GM18909 (cell line): Measurements from ENCODE around the gene EEF1AKMT3.

Experiments used
- ATAC-seq: cut with Tn5 transposase; IDR thresholded peaks from one replicate; pipeline ENCODE4 v1.9.1; 2021; ENCODE audit warnings: mild to moderate bottlenecking; ENCODE audit not compliant: unreplicated experiment, poor library complexity

The EEF1AKMT3 gene

GRCh38 chr12:57772429-57773322, at the start of gene EEF1AKMT3:
Gene EEF1AKMT3 (plus strand): TSS chr12:57772614. CDS start chr12:57772725, 111 bp downstream.
- peak; percentile 17 for ATAC-seq

GRCh38 chr12:57722716-57723629, 49.4 kb upstream of the EEF1AKMT3 start:
- no peak for ATAC-seq

GRCh38 chr12:57723630-57723962, 48.8 kb upstream of the EEF1AKMT3 start:
- no peak for ATAC-seq

- ATAC-seq = no peak
Measured at GRCh38 chr12:57724003-57724935, 48.1 kb upstream of the EEF1AKMT3 start.

GRCh38 chr12:57724936-57725740, 47.3 kb upstream of the EEF1AKMT3 start:
- ATAC-seq = no peak

- ATAC-seq = no peak
Measured at GRCh38 chr12:57725851-57726150, 46.6 kb upstream of the EEF1AKMT3 start.

- no peak for ATAC-seq
Measured at GRCh38 chr12:57726151-57726883, 46.1 kb upstream of the EEF1AKMT3 start.

GRCh38 chr12:57726884-57727757, 45.3 kb upstream of the EEF1AKMT3 start:
- no peak for ATAC-seq

GRCh38 chr12:57727758-57728395, 44.5 kb upstream of the EEF1AKMT3 start:
- no peak for ATAC-seq

GRCh38 chr12:57729321-57729844, 43.0 kb upstream of the EEF1AKMT3 start:
- no peak for ATAC-seq

- no peak for ATAC-seq
Measured at GRCh38 chr12:57730336-57731067, 41.9 kb upstream of the EEF1AKMT3 start.

- no peak for ATAC-seq
Measured at GRCh38 chr12:57731411-57732080, 40.9 kb upstream of the EEF1AKMT3 start.

GRCh38 chr12:57732270-57732669, 40.1 kb upstream of the EEF1AKMT3 start:
- ATAC-seq = no peak

- no peak for ATAC-seq
Measured at GRCh38 chr12:57732726-57733593, 39.5 kb upstream of the EEF1AKMT3 start.

GRCh38 chr12:57733928-57734327, 38.5 kb upstream of the EEF1AKMT3 start:
- no peak for ATAC-seq
